Endodermal cell (in vitro differentiated cells): Measurements from ENCODE around the gene TIMM21. TPM values are rescaled to one million over a fixed set of nuclear protein-coding genes. Genes with fewer than 3 reads are reported as not detected.

Experiments
- DNase-seq: peaks from one replicate; pipeline ENCODE4 v3.0.0-alpha.2; 2017
- H3K27ac ChIP-seq: 2 replicates; pipeline ENCODE4 v1.5.1; 2013; ENCODE audit warnings: mild to moderate bottlenecking, low read depth, low read length, moderate library complexity
- H3K27me3 ChIP-seq: 2 replicates; pipeline ENCODE4 v1.6.1; 2013; ENCODE audit warnings: mild to moderate bottlenecking, low read length, moderate library complexity; ENCODE audit not compliant: insufficient read depth, control insufficient read depth, poor library complexity, severe bottlenecking
- H3K36me3 ChIP-seq: 2 replicates; pipeline ENCODE4 v1.7.0; 2013; ENCODE audit warnings: mild to moderate bottlenecking, low read length, moderate library complexity; ENCODE audit not compliant: control insufficient read depth, insufficient read depth
- H3K4me1 ChIP-seq: one replicate; pipeline ENCODE4 v1.7.0; 2013; ENCODE audit warnings: low read length; ENCODE audit not compliant: control insufficient read depth, insufficient read depth
- H3K4me3 ChIP-seq: 2 replicates; pipeline ENCODE4 v1.5.1; 2013; ENCODE audit warnings: mild to moderate bottlenecking, low read length, moderate library complexity
- H3K9ac ChIP-seq: 2 replicates; pipeline ENCODE4 v1.6.1; 2013; ENCODE audit warnings: mild to moderate bottlenecking, low read length, moderate library complexity; ENCODE audit not compliant: poor library complexity, severe bottlenecking; ENCODE audit errors: extremely low read depth
- H3K9me3 ChIP-seq: 2 replicates; pipeline ENCODE4 v1.6.1; 2013; ENCODE audit warnings: mild to moderate bottlenecking, low read length, moderate library complexity; ENCODE audit not compliant: control insufficient read depth
- H3K27ac Mint-ChIP-seq: 2 replicates; pipeline ENCODE4 v1.8.0; 2020; ENCODE audit warnings: mixed read lengths
- H3K27me3 Mint-ChIP-seq: 2 replicates; pipeline ENCODE4 v1.8.0; 2021; ENCODE audit warnings: mild to moderate bottlenecking, mixed read lengths; ENCODE audit not compliant: insufficient read depth
- H3K36me3 Mint-ChIP-seq: 2 replicates; pipeline ENCODE4 v1.8.0; 2020; ENCODE audit warnings: low read depth, mixed read lengths
- H3K4me1 Mint-ChIP-seq: 2 replicates; pipeline ENCODE4 v1.8.0; 2020; ENCODE audit warnings: mixed read lengths
- H3K4me3 Mint-ChIP-seq: 2 replicates; pipeline ENCODE4 v1.8.0; 2020; ENCODE audit warnings: mild to moderate bottlenecking, moderate library complexity, mixed read lengths
- H3K9me3 Mint-ChIP-seq: 2 replicates; pipeline ENCODE4 v1.8.0; 2020; ENCODE audit warnings: mild to moderate bottlenecking, mixed read lengths
- whole genome bisulfite sequencing, 2 experiments: methylation state at CpG; one replicate each; pipeline versions ENCODE4 v1.1.5 to v1.1.7; 2013; ENCODE audit warnings: missing lambda C conversion rate in 2 of 2, mixed read lengths in 1 of 2; ENCODE audit not compliant: insufficient coverage in 1 of 2, insufficient read length in 1 of 2; 5-methylcytosine and 5-hydroxymethylcytosine counted together
- total RNA-seq, 2 donors: library from RNA; stranded (reverse); fragmentation: NEBNext Ultra II Directional in 1 of 2; extraction: Animal tissue kit (Norgen Biotek cat#: 25700) in 1 of 2; gene quantifications; 2 replicates in 1 of 2; 3 replicates in 1 of 2; pipeline ENCODE4 v1.2.1, GENCODE V29; 2021
- TF ChIP-seq, protein P1 (sequence below): fragments of 200-600 bp; sonication (generic); conservative IDR thresholded peaks from 2 replicates; pipeline ENCODE4 v1.5.0; 2021; ENCODE audit warnings: antibody characterized with exemption, mild to moderate bottlenecking

TIMM21 gene
- total RNA-seq, 2 donors from 2014 or later: 28.8 to 30.2 TPM

DNA sequence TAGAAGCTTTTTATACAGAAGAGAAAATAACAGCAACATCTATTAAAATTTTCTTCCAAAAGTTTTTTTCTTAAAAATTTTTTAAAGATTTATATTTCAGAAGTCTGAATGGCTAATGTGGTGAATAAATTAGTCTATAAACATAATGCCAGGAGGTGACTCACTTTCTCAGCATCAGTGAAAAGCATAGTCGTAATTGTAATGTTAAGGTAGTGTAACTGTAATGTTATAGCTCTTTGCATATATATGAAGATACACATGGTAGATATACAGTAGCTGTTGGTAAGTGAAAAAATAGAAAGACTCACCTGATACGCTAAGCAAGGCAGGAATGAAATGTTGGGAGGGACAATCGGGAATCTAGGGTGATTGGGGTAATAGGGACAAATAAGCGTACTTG is 5.5 kb downstream of the TIMM21 start:
- no peak for DNase-seq
- Mint-ChIP-seq H3K9me3 (no peaks in the 10 kb centered on the region), H3K27ac (no peak overlapping the region), H3K4me3 (no peak overlapping the region), H3K36me3 (peaks cover 16% of the 10 kb centered on the region), H3K4me1 (peaks cover 10% of the 10 kb centered on the region), H3K27me3 (no peaks in the 10 kb centered on the region)
- Histone ChIP-seq H3K4me3 (no peak overlapping the region), H3K9me3 (no peaks in the 10 kb centered on the region), H3K9ac (no peak overlapping the region), H3K36me3 (peaks cover 41% of the 10 kb centered on the region), H3K4me1 (peaks cover 8% of the 10 kb centered on the region), H3K27ac (no peak overlapping the region), H3K27me3 (no peaks in the 10 kb centered on the region)
- WGBS, 2 experiments: 99 to 100% methylated on average over 1 to 3 of the region's 4 CpGs
- TF ChIP-seq, protein P1, sequence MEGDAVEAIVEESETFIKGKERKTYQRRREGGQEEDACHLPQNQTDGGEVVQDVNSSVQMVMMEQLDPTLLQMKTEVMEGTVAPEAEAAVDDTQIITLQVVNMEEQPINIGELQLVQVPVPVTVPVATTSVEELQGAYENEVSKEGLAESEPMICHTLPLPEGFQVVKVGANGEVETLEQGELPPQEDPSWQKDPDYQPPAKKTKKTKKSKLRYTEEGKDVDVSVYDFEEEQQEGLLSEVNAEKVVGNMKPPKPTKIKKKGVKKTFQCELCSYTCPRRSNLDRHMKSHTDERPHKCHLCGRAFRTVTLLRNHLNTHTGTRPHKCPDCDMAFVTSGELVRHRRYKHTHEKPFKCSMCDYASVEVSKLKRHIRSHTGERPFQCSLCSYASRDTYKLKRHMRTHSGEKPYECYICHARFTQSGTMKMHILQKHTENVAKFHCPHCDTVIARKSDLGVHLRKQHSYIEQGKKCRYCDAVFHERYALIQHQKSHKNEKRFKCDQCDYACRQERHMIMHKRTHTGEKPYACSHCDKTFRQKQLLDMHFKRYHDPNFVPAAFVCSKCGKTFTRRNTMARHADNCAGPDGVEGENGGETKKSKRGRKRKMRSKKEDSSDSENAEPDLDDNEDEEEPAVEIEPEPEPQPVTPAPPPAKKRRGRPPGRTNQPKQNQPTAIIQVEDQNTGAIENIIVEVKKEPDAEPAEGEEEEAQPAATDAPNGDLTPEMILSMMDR: no peak

GRCh38 chr18:74154716-74155115 is 6.4 kb downstream of the TIMM21 start:
- H3K9me3 Mint-ChIP-seq: no peaks in the 10 kb centered on the region

GRCh38 chr18:74155276-74155675 is 7.0 kb downstream of the TIMM21 start:
- 90 to 95% methylated on average over 3 to 4 of the region's 4 CpGs for WGBS, 2 experiments
- H3K4me1 ChIP-seq: no peaks in the 10 kb centered on the region

More at GRCh38 chr18:74154716-74155115, 6.4 kb downstream of the TIMM21 start:
- Mint-ChIP-seq H3K4me3 (no peak overlapping the region), H3K36me3 (peaks cover 19% of the 10 kb centered on the region), H3K4me1 (peaks cover 3% of the 10 kb centered on the region), H3K27me3 (no peaks in the 10 kb centered on the region), H3K27ac (no peak overlapping the region)
- TF ChIP-seq, protein P1: no peak
- no peaks in the 10 kb centered on the region for H3K9me3 ChIP-seq
- H3K4me1 ChIP-seq: peaks cover 3% of the 10 kb centered on the region
- no peak overlapping the region for H3K9ac ChIP-seq
- no peak overlapping the region for H3K27ac ChIP-seq
- H3K27me3 ChIP-seq: no peaks in the 10 kb centered on the region
- WGBS, 2 experiments: 96 to 97% methylated on average over 3 to 4 of the region's 4 CpGs
- no peak for DNase-seq
- H3K4me3 ChIP-seq: no peak overlapping the region
- peaks cover 49% of the 10 kb centered on the region for H3K36me3 ChIP-seq

More at GRCh38 chr18:74155276-74155675, 7.0 kb downstream of the TIMM21 start:
- TF ChIP-seq, protein P1: no peak
- Histone ChIP-seq H3K4me3 (no peak overlapping the region), H3K27ac (no peak overlapping the region), H3K9me3 (no peaks in the 10 kb centered on the region), H3K27me3 (no peaks in the 10 kb centered on the region), H3K36me3 (peaks cover 49% of the 10 kb centered on the region), H3K9ac (no peak overlapping the region)
- Mint-ChIP-seq H3K4me1 (no peaks in the 10 kb centered on the region), H3K4me3 (no peak overlapping the region), H3K36me3 (peaks cover 21% of the 10 kb centered on the region), H3K9me3 (no peaks in the 10 kb centered on the region), H3K27ac (no peak overlapping the region), H3K27me3 (no peaks in the 10 kb centered on the region)
- no peak for DNase-seq
